SU-DHL-6 (cell line): Measurements from ENCODE around the gene CYP24A1.

Experiments used
- H2AFZ ChIP-seq: fragments of 200-600 bp; sonication (generic); 2 replicates; pipeline ENCODE4 v1.6.1; 2014; ENCODE audit warnings: low read depth, mild to moderate bottlenecking, moderate library complexity, mixed read lengths, antibody characterized with exemption, low read length; ENCODE audit not compliant: severe bottlenecking
- H3F3A ChIP-seq: fragments of 200-600 bp; shearing (Covaris generic); 2 replicates; pipeline ENCODE4 v1.6.0; 2016; ENCODE audit warnings: antibody characterized with exemption, mild to moderate bottlenecking; ENCODE audit not compliant: insufficient read depth
- H3K27ac ChIP-seq: fragments of 200-600 bp; sonication (generic); 2 replicates; pipeline ENCODE4 v1.5.1; 2016; ENCODE audit warnings: low read depth, mild to moderate bottlenecking, low read length, moderate library complexity, mixed read lengths
- H3K27me3 ChIP-seq: fragments of 200-600 bp; sonication (generic), shearing (Covaris generic); 2 replicates; pipeline ENCODE4 v1.6.0; 2014; ENCODE audit warnings: mild to moderate bottlenecking, low read length
- H3K36me3 ChIP-seq: fragments of 200-600 bp; sonication (generic); 2 replicates; pipeline ENCODE4 v1.6.1; 2014; ENCODE audit warnings: mild to moderate bottlenecking, low read length, mixed read lengths
- H3K4me2 ChIP-seq: fragments of 300-600, 200-600 bp; shearing (Covaris generic), sonication (generic); 2 replicates; pipeline ENCODE4 v1.6.0; 2014; ENCODE audit warnings: low read length, low read depth, mild to moderate bottlenecking; ENCODE audit not compliant: poor library complexity, severe bottlenecking
- H3K4me3 ChIP-seq: fragments of 200-600 bp; sonication (generic); 2 replicates; pipeline ENCODE4 v1.5.1; 2014; ENCODE audit warnings: antibody characterized with exemption, low read length, mild to moderate bottlenecking, mixed read lengths; ENCODE audit not compliant: insufficient read depth, poor library complexity, severe bottlenecking
- H3K79me2 ChIP-seq: fragments of 200-600 bp; sonication (generic); 2 replicates; pipeline ENCODE4 v1.6.1; 2014; ENCODE audit warnings: mild to moderate bottlenecking, low read length, moderate library complexity; ENCODE audit not compliant: insufficient read depth
- H3K9ac ChIP-seq: fragments of 200-600 bp; sonication (generic); 2 replicates; pipeline ENCODE4 v1.7.0; 2014; ENCODE audit warnings: mild to moderate bottlenecking, low read length
- H3K9me2 ChIP-seq: fragments of 200-600 bp; sonication (generic); replicated peaks from 2 replicates; pipeline ENCODE4 v1.6.1; 2014; ENCODE audit warnings: low read length; ENCODE audit not compliant: insufficient read depth
- H3K9me3 ChIP-seq: fragments of 200-600 bp; sonication (generic); 2 replicates; pipeline ENCODE4 v1.6.1; 2014; ENCODE audit warnings: low read length, mixed read lengths; ENCODE audit not compliant: insufficient read depth
- H4K20me1 ChIP-seq: fragments of 200-600 bp; sonication (generic); 2 replicates; pipeline ENCODE4 v1.6.1; 2014; ENCODE audit warnings: low read depth, mild to moderate bottlenecking, antibody characterized with exemption, low read length, moderate library complexity, mixed read lengths
- EZH2phosphoT487 ChIP-seq: fragments of 200-600 bp; sonication (generic), shearing (Covaris generic); conservative IDR thresholded peaks from 2 replicates; pipeline ENCODE4 v1.6.1; 2018; ENCODE audit warnings: mild to moderate bottlenecking, antibody characterized with exemption, low read length, moderate library complexity, mixed read lengths
- TF ChIP-seq, protein P1 (sequence below): fragments of 200-600 bp; sonication (generic); IDR thresholded peaks from one replicate; pipeline ENCODE4 v1.5.1; 2017; ENCODE audit warnings: antibody characterized with exemption, mild to moderate bottlenecking, low read length, moderate library complexity; ENCODE audit not compliant: insufficient read depth, poor library complexity, severe bottlenecking

Gene CYP24A1

DNA sequence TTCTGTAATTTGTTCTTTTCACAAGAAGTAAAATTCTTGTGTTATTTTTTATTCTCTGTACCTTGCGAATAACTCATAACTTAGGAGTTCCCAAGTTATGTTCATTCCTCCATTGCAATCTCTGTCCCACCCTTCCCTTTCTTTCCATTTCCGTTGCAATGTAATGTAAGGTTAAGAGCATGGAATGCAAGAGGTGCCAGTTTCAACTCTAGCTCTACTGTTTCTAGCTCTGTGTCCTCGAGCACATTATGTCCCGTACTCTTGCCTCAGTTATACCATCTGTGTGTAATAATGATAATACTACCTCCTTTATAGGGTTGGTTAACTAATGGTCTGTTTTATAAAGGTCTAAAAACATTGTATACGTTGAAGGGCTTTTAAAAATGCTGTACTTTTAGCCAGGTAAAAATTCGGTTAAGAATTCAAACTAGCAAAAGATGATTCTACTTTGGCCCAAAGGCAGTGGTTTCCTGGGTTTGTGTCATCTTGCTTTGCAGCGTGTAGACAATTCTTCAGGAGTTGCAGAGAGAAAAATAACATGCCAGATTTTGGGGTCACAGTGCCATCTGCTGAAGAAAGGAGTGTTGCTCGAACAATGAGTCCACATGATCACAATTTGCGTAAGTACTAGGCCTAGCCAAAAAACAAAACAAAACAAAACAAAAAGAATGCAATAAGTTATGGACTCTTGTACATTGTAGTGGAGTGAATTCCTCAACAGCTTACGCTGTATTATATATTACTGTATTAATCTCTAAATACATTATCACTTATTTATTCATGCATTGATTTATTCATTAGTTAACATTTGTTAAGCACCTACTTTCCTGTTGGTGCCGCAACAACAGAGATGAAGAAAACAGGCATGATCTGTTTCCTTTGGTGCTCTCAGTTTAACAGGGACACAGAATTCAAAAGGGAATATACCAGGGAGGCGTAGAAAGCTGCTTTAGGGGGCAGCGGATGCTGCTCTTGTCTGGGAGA is 24.1 kb upstream of the CYP24A1 start:
- no peaks in the 10 kb centered on the region for H3K79me2 ChIP-seq
- H3K9ac ChIP-seq = no peak overlapping the region
- H3K4me3 ChIP-seq = no peak overlapping the region
- H4K20me1 ChIP-seq = no peaks in the 10 kb centered on the region
- TF ChIP-seq, protein P1, sequence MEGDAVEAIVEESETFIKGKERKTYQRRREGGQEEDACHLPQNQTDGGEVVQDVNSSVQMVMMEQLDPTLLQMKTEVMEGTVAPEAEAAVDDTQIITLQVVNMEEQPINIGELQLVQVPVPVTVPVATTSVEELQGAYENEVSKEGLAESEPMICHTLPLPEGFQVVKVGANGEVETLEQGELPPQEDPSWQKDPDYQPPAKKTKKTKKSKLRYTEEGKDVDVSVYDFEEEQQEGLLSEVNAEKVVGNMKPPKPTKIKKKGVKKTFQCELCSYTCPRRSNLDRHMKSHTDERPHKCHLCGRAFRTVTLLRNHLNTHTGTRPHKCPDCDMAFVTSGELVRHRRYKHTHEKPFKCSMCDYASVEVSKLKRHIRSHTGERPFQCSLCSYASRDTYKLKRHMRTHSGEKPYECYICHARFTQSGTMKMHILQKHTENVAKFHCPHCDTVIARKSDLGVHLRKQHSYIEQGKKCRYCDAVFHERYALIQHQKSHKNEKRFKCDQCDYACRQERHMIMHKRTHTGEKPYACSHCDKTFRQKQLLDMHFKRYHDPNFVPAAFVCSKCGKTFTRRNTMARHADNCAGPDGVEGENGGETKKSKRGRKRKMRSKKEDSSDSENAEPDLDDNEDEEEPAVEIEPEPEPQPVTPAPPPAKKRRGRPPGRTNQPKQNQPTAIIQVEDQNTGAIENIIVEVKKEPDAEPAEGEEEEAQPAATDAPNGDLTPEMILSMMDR = no peak
- TF ChIP-seq EZH2phosphoT487 = no peak
- no peak overlapping the region for H2AFZ ChIP-seq
- no peak overlapping the region for H3K27ac ChIP-seq
- H3F3A ChIP-seq = no peaks in the 10 kb centered on the region
- no peak overlapping the region for H3K4me2 ChIP-seq
- H3K27me3 ChIP-seq = no peaks in the 10 kb centered on the region
- H3K36me3 ChIP-seq = no peaks in the 10 kb centered on the region
- no peaks in the 10 kb centered on the region for H3K9me2 ChIP-seq
- no peaks in the 10 kb centered on the region for H3K9me3 ChIP-seq

- Histone ChIP-seq H3K4me3 (no peak overlapping the region), H2AFZ (no peak overlapping the region), H3K27me3 (no peaks in the 10 kb centered on the region), H3F3A (no peaks in the 10 kb centered on the region), H3K9me2 (no peaks in the 10 kb centered on the region), H3K36me3 (no peaks in the 10 kb centered on the region), H3K9ac (no peak overlapping the region), H4K20me1 (no peaks in the 10 kb centered on the region), H3K4me2 (no peak overlapping the region), H3K27ac (no peak overlapping the region), H3K9me3 (no peaks in the 10 kb centered on the region), H3K79me2 (no peaks in the 10 kb centered on the region)
- TF ChIP-seq EZH2phosphoT487 = no peak
- TF ChIP-seq, protein P1 = no peak
Observed at GRCh38 chr20:54195483-54196472, 22.0 kb upstream of the CYP24A1 start.

DNA sequence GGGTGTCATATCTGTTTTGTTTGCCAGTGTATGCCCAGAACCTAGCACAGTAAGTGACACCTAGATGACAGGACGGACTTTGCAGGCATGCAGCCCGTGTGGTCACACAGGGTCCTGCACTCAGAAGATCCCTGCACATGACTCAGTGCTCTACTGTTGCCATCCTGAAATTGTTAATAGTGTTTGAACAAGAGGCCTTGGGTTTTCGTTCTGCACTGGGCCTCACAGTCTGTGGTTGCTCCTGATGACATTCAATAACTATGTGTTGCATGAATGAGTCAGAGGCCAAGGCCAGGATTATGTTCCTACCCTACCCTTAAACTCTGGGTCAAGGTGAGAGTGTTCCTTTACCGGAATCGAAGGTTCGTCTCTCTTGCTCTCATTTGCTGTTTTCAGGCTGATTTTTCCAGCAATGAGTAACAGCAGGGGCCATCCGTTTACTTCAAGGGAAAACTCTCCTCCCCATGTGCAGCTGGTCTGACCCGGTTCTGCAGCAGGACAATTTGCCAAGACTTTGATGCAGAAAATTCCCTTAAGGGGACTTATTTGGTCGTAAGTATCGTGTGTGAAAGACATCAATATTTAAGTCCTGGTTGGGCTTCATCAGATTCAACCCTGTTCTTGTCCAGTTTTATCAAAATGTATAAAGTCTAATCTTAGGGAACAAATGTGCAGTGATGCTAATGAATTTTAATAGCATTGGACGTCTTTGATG is 21.1 kb upstream of the CYP24A1 start:
- H3K4me3 ChIP-seq = no peak overlapping the region
- TF ChIP-seq EZH2phosphoT487 = no peak
- TF ChIP-seq, protein P1 = no peak

More for the DNA sequence above, 21.1 kb upstream of the CYP24A1 start:
- no peak overlapping the region for H3K9ac ChIP-seq
- no peaks in the 10 kb centered on the region for H3K9me2 ChIP-seq
- H3K27ac ChIP-seq = no peak overlapping the region
- H3K9me3 ChIP-seq = no peaks in the 10 kb centered on the region
- no peaks in the 10 kb centered on the region for H4K20me1 ChIP-seq
- no peak overlapping the region for H3K4me2 ChIP-seq
- no peaks in the 10 kb centered on the region for H3F3A ChIP-seq
- H3K27me3 ChIP-seq = no peaks in the 10 kb centered on the region
- H2AFZ ChIP-seq = no peak overlapping the region
- no peaks in the 10 kb centered on the region for H3K36me3 ChIP-seq
- H3K79me2 ChIP-seq = no peaks in the 10 kb centered on the region
